Left renal pelvis (tissue), 4 donors: ENCODE measurements around the gene HEBP2. TPM values are rescaled to one million over a fixed set of nuclear protein-coding genes. Genes with fewer than 3 reads are reported as not detected.

Source experiments
- DNase-seq, 4 donors: peaks; one replicate each; pipeline ENCODE4 v3.0.0-alpha.2; 2013; ENCODE audit warnings: low read depth in 4 of 4, low spot score in 3 of 4
- polyA plus RNA-seq, 4 donors: library from polyadenylated mRNA; unstranded; fragments of 120-200 nt; gene quantifications; one replicate each; pipeline ENCODE4 v1.2.1, GENCODE V29; 2013; ENCODE audit not compliant: insufficient read length in 4 of 4

The HEBP2 gene
- polyA plus RNA-seq, 4 donors: 31.5 to 65.1 (median 60.6) TPM

GRCh38 chr6:138450445-138450844 lies 46.4 kb downstream of the HEBP2 start:
- no peak for DNase-seq

DNA sequence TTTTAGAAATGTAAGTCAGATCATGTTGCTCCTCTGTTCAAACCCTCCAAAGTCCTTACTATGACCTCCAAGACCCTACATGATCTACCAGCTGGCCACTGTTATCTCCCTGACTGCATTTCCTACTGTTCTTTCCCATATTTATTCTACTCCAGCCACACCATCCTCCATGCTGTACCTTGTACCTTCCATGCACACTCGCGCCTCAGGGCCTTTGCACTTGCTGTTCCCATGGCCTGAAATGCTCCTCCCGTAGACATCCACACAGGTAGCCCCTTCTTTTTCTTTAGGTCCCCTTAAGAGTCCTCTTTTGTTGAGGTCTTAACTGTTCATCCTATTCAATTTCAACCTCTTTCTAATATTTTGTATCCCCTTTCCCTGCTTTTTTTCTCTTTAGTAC lies 47.0 kb downstream of the HEBP2 start:
- no peak for DNase-seq

GRCh38 chr6:138454981-138455706 lies 51.1 kb downstream of the HEBP2 start:
- no peak for DNase-seq

- DNase-seq: no peak
These were observed 51.9 kb downstream of the HEBP2 start for GRCh38 chr6:138455746-138456400.

DNA sequence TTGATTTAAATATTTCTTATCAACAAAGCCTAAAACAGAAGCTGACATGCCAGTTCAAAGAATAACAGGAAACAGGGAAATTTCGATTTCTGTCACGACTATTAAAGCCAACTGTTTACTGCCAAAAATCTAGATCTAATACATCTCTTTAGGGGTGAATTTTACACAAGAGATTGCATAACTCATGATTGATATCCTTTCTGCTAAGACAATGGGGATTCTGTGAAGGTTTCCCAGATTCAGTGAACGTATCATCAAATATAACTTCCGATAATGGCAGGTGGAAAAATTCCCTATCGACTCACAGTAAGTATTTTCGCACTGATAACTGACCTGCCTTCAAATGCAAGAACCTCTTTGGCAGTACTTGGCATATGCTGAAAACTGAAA lies 52.4 kb downstream of the HEBP2 start:
- DNase-seq: no peak

GRCh38 chr6:138461647-138462046 lies 57.6 kb downstream of the HEBP2 start:
- DNase-seq: no peak

GRCh38 chr6:138464085-138464484 lies 60.1 kb downstream of the HEBP2 start:
- DNase-seq: no peak

- DNase-seq: no peak
These were observed 61.1 kb downstream of the HEBP2 start for GRCh38 chr6:138465007-138465645.

GRCh38 chr6:138467901-138468300 lies 63.9 kb downstream of the HEBP2 start:
- no peak for DNase-seq

GRCh38 chr6:138468320-138469015 lies 64.4 kb downstream of the HEBP2 start:
- no peak for DNase-seq

Other genes starting within 250 kb of the HEBP2 start
- gene ARFGEF3, start 242.3 kb upstream of the HEBP2 start, polyA plus RNA-seq: 1 to 10 TPM; 1.2 to 8.6 (median 5.8) TPM
- under 1 TPM in 3 of 4 donors, not detected in 1; 0.06 to 0.08 (median 0.07) TPM for gene PBOV1, start 185.7 kb upstream of the HEBP2 start, polyA plus RNA-seq
- not detected for gene SMIM28, start 26.3 kb upstream of the HEBP2 start, polyA plus RNA-seq
- 10 to 100 TPM in 3 of 4 donors, 1 to 10 TPM in 1; 8.3 to 15.6 (median 12.2) TPM for gene NHSL1, start 95.3 kb downstream of the HEBP2 start, polyA plus RNA-seq